Measurements from ENCODE around the gene GRID1. TPM values are rescaled to one million over a fixed set of nuclear protein-coding genes. Genes with fewer than 3 reads are reported as not detected.
A peak's percentile ranks its signal among the peaks of the same experiment; 100 is the strongest.

Gene GRID1
- total RNA-seq, 1 donor from 2014 or later, result 1.4 TPM

GRCh38 chr10:86385806-86386205, 19.2 kb upstream of the GRID1 start:
- H3K27ac ChIP-seq, result no peak overlapping the region
- H3K36me3 ChIP-seq, result no peaks in the 10 kb centered on the region
- intact Hi-C loops (cut with DNase I), result no loop called here
- H3K27me3 ChIP-seq, result peaks cover 11% of the 10 kb centered on the region
- no peaks in the 10 kb centered on the region for H3K4me1 ChIP-seq
- H3K4me3 ChIP-seq, result no peak overlapping the region
- no peak for DNase-seq (ENCODE audit: low spot score in 2 of 2)
- H3K9me3 ChIP-seq, result no peaks in the 10 kb centered on the region
- no peak for TF ChIP-seq CTCF (IDR thresholded peaks at IDR 0.05)

GRCh38 chr10:86377797-86378146, 11.2 kb upstream of the GRID1 start:
- Histone ChIP-seq H3K27ac (no peak overlapping the region), H3K36me3 (no peaks in the 10 kb centered on the region), H3K4me1 (peaks cover 3 to 6% of the 10 kb centered on the region in 2 donors), H3K4me3 (no peak overlapping the region), H3K27me3 (peaks cover 5% of the 10 kb centered on the region), H3K9me3 (no peaks in the 10 kb centered on the region)
- DNase-seq (ENCODE audit: low spot score in 2 of 2), result peak in 1 of 2 donors; percentile 48
- TF ChIP-seq CTCF (IDR thresholded peaks at IDR 0.05), result no peak
- intact Hi-C loops (cut with DNase I), result loop anchor here (5.0 kb wide), 2 partner anchors 830 to 1835 kb away; no protein-coding TSS in a partner anchor

- peak; percentile 81 to 98 (median 96) for TF ChIP-seq CTCF (IDR thresholded peaks at IDR 0.05)
- intact Hi-C loops (cut with DNase I), result loop anchor here (5.0 kb wide), 2 partner anchors 830 to 1835 kb away; no protein-coding TSS in a partner anchor
- Histone ChIP-seq H3K4me3 (peak overlapping the region in 1 of 2 donors; percentile 49), H3K27me3 (peaks cover 5% of the 10 kb centered on the region), H3K36me3 (no peaks in the 10 kb centered on the region), H3K27ac (no peak overlapping the region), H3K9me3 (no peaks in the 10 kb centered on the region), H3K4me1 (peaks cover 3 to 6% of the 10 kb centered on the region in 2 donors)
- DNase-seq (ENCODE audit: low spot score in 2 of 2), result peak in 1 of 2 donors; percentile 80
Observed at GRCh38 chr10:86376852-86377796, 10.5 kb upstream of the GRID1 start.

- peak in 1 of 2 donors; percentile 54 for DNase-seq (ENCODE audit: low spot score in 2 of 2)
- Histone ChIP-seq H3K9me3 (no peaks in the 10 kb centered on the region), H3K4me3 (no peak overlapping the region), H3K27ac (no peak overlapping the region), H3K36me3 (no peaks in the 10 kb centered on the region), H3K27me3 (peaks cover 5% of the 10 kb centered on the region), H3K4me1 (peaks cover 3 to 6% of the 10 kb centered on the region in 2 donors)
- intact Hi-C loops (cut with DNase I), result loop anchor here (5.0 kb wide), 2 partner anchors 829 to 1834 kb away; no protein-coding TSS in a partner anchor
- TF ChIP-seq CTCF (IDR thresholded peaks at IDR 0.05), result no peak
Observed at GRCh38 chr10:86376403-86376802, 9.8 kb upstream of the GRID1 start.

GRCh38 chr10:86375204-86375603, 8.6 kb upstream of the GRID1 start:
- intact Hi-C loops (cut with DNase I), result loop anchor here (5.0 kb wide), 2 partner anchors 828 to 1833 kb away; no protein-coding TSS in a partner anchor
- Histone ChIP-seq H3K27ac (no peak overlapping the region), H3K36me3 (no peaks in the 10 kb centered on the region), H3K4me1 (peaks cover 3 to 6% of the 10 kb centered on the region in 2 donors), H3K4me3 (no peak overlapping the region), H3K27me3 (peaks cover 5% of the 10 kb centered on the region), H3K9me3 (no peaks in the 10 kb centered on the region)
- peak in 1 of 2 donors; percentile 48 for DNase-seq (ENCODE audit: low spot score in 2 of 2)
- TF ChIP-seq CTCF (IDR thresholded peaks at IDR 0.05), result no peak
